Suprapubic skin (tissue), 3 donors: Measurements from ENCODE around the gene FCER2.

ENCODE experiments used
- EP300 ChIP-seq: sonication (generic); formaldehyde crosslinking; IDR thresholded peaks from one replicate; pipeline ENCODE4 v1.6.1; 2017; ENCODE audit warnings: antibody characterized with exemption
- TF ChIP-seq, protein P1 (sequence below), 2 donors: fragments of 200-600 bp in 1 of 2; fragments of 450-650 bp in 1 of 2; sonication (generic) in 1 of 2; IDR thresholded peaks; one replicate each; pipeline ENCODE4 v1.5.1; 2016 to 2019; ENCODE audit warnings: antibody characterized with exemption in 2 of 2, mild to moderate bottlenecking in 1 of 2, moderate library complexity in 1 of 2

- TF ChIP-seq, protein P1, sequence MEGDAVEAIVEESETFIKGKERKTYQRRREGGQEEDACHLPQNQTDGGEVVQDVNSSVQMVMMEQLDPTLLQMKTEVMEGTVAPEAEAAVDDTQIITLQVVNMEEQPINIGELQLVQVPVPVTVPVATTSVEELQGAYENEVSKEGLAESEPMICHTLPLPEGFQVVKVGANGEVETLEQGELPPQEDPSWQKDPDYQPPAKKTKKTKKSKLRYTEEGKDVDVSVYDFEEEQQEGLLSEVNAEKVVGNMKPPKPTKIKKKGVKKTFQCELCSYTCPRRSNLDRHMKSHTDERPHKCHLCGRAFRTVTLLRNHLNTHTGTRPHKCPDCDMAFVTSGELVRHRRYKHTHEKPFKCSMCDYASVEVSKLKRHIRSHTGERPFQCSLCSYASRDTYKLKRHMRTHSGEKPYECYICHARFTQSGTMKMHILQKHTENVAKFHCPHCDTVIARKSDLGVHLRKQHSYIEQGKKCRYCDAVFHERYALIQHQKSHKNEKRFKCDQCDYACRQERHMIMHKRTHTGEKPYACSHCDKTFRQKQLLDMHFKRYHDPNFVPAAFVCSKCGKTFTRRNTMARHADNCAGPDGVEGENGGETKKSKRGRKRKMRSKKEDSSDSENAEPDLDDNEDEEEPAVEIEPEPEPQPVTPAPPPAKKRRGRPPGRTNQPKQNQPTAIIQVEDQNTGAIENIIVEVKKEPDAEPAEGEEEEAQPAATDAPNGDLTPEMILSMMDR (IDR thresholded peaks at IDR 0.05): no peak
- TF ChIP-seq EP300: no peak
Observed at GRCh38 chr19:7662657-7663056, 39.3 kb downstream of the FCER2 start.
